Measurements from ENCODE around the gene FUT8.

FUT8 gene

GRCh38 chr14:65755331-65755730 lies 342.8 kb downstream of the FUT8 start:
- H3K4me3 ChIP-seq (ENCODE audit: low read depth, low read length), result no peak overlapping the region

GRCh38 chr14:65756880-65757279 lies 344.4 kb downstream of the FUT8 start:
- no peak overlapping the region for H3K4me3 ChIP-seq (ENCODE audit: low read depth, low read length)

DNA sequence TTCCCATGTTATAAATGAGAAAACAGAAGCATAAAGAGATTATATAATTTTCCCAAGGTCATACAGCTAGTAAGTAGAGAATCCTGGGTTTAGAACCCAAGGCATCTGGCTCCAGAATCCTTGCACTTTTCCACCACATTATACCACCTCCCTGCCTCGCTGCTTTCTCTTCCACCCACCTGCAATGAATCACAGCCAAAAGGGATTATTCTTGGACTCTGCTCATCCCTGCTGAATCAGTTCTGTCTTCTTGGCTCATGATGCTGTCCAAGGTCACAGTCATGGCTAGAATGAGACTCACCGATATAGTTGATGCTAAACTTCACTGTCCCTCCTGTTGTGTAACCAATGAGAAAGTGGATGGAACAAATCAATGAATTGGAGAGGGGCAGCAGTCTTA lies 356.6 kb downstream of the FUT8 start:
- no peak overlapping the region for H3K4me3 ChIP-seq (ENCODE audit: low read depth, low read length)

- no peak overlapping the region for H3K4me3 ChIP-seq (ENCODE audit: low read depth, low read length)
Observed at GRCh38 chr14:65770681-65771080, 358.2 kb downstream of the FUT8 start.

DNA sequence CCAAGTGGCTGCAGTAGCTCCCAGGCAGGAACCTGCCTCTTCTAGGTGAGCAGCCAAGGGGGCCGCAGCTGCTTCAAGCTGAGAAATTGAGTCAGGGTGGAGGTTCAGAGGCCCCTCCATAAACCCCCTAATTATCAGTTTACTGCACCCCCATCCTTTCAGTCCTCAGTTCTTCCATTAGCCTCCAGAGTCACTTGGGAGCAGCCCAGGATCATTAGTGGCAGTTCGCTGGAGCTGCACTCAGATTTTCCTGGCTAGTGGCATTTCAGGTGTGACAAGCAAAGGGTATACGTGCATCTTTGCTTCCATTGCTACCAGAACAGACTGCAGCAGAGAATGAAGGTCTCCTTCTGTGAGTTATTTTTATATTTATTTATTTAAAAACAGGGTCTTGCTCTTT lies 358.7 kb downstream of the FUT8 start:
- H3K4me3 ChIP-seq (ENCODE audit: low read depth, low read length), result no peak overlapping the region

DNA sequence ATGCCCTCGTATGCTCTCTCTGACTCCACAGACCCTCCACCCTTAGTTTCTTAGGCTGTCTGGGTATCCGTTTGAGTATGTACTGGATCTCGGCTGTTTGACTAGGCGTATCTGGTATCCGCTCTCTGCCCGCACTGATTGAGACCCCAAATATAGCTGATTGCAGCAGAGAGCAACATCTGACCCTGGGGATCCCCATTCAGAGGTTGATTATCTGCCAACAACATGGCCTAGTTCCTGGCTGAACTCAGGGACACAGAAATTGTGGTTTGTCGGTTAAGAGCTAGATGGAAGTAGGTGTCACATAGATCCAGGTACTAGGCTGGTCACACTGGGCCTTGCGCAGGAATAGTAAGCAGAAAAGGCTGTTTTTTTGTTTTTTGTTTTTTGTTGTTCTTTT lies 359.9 kb downstream of the FUT8 start:
- no peak overlapping the region for H3K4me3 ChIP-seq (ENCODE audit: low read depth, low read length)

DNA sequence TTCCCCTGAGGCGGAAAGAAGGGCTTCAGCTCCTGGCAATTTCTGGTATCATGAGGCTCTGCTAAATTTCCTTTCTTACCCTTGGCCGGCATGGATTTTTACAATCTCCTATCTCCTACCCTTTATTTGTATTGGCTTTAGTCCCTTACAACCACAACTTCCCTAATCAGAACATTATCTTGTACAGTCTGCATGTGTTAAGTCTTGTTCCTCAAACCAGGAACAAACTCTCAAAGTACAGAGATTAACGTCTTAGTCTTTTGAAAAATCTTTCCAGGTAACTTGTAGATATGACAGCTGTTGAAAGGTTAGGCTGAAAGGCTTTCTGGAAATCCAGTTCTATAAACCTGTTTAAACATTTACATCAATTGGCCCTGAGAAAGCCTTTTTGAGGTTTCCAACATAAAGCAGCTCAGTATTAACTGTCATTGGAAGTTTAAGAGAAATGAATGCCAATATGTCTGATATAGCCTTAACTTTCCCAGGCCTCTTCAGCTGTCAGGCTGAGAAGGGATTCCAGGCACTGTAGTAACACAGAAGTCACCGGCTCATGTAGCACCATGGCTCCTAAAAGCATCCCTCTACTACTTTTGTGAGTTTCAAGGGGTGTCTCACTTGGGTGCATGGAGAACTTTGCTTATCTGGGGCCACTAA lies 360.5 kb downstream of the FUT8 start:
- no peak overlapping the region for H3K4me3 ChIP-seq (ENCODE audit: low read depth, low read length)

DNA sequence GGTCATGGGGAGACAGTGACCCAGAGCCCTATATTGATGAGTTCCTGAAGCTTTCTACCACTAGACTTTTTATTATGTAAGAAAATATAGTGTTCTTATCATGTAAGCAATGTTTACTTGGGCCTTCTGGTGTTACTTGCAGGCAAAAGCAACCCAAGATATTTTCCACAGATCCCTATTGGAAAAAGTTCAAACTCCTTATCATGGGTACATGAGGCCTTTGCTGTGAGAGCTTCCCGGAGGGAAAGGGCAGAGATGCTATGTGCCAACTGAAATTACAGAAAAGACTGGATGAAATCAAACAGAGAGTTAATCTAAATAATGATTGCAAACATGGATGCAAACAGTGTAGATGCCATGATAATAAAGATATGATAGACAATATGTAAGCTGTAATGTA lies 361.5 kb downstream of the FUT8 start:
- H3K4me3 ChIP-seq (ENCODE audit: low read depth, low read length), result no peak overlapping the region

DNA sequence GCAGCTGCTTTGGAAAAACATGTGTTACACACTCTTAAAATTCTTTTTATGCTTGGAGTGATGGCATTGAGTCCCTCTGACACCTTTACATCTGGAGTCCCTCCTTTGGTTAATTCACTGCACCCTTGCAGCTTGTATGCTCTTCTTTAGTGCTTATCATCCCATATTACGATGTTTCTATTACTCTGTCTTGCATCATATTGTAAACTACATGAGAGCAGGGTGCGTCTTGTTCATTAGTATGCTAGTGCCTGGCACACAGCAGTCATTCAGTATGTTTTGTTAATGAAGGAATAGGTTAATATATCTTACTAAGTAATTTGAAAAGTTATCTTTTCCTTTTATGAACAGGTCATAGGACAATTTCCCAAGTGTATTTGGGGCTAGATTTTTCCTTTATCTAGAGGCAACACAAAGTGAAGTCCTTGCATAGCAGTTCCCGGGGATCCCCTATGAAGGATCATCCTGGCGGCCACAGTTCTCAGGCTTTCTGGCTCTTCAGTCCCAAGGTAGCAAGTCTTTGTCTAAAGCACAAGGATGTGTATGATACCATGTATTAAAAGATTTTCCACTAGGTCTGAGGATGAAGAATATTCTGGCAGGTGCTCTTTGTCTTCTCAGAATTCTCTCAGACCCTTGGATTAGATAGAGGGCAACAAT lies 363.8 kb downstream of the FUT8 start:
- no peak overlapping the region for H3K4me3 ChIP-seq (ENCODE audit: low read depth, low read length)

- no peak overlapping the region for H3K4me3 ChIP-seq (ENCODE audit: low read depth, low read length)
Observed at GRCh38 chr14:65780566-65780965, 368.0 kb downstream of the FUT8 start.

GRCh38 chr14:65783101-65783500 lies 370.6 kb downstream of the FUT8 start:
- H3K4me3 ChIP-seq (ENCODE audit: low read depth, low read length), result no peak overlapping the region

DNA sequence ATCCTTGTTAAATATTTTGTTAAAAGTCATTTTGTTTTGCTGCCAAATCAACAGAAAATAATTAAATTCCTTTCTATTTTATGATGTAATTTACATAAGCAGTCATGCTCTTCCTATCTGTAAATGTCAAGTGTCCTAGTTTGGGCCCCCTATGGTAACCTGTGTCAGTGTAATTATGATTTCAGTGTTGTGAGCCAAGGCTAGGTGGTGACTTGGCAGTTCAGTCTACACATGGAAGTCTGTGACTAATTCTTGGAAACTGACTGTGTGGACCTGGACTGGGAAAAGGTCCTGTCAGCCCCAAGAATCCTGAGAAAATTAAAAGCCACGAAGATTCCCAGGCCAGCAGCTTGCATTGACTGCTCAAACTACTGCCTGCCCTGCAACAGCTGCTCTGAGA lies 371.0 kb downstream of the FUT8 start:
- H3K4me3 ChIP-seq (ENCODE audit: low read depth, low read length), result no peak overlapping the region

GRCh38 chr14:65784574-65784973 lies 372.0 kb downstream of the FUT8 start:
- H3K4me3 ChIP-seq (ENCODE audit: low read depth, low read length), result no peak overlapping the region

- no peak overlapping the region for H3K4me3 ChIP-seq (ENCODE audit: low read depth, low read length)
Observed at GRCh38 chr14:65787461-65787860, 374.9 kb downstream of the FUT8 start.

GRCh38 chr14:65788876-65789275 lies 376.3 kb downstream of the FUT8 start:
- H3K4me3 ChIP-seq (ENCODE audit: low read depth, low read length), result no peak overlapping the region

GRCh38 chr14:65789363-65789762 lies 376.8 kb downstream of the FUT8 start:
- H3K4me3 ChIP-seq (ENCODE audit: low read depth, low read length), result no peak overlapping the region

- no peak overlapping the region for H3K4me3 ChIP-seq (ENCODE audit: low read depth, low read length)
Observed at GRCh38 chr14:65790172-65790815, 377.8 kb downstream of the FUT8 start.

GRCh38 chr14:65791191-65791981 lies 378.9 kb downstream of the FUT8 start:
- H3K4me3 ChIP-seq (ENCODE audit: low read depth, low read length), result no peak overlapping the region

DNA sequence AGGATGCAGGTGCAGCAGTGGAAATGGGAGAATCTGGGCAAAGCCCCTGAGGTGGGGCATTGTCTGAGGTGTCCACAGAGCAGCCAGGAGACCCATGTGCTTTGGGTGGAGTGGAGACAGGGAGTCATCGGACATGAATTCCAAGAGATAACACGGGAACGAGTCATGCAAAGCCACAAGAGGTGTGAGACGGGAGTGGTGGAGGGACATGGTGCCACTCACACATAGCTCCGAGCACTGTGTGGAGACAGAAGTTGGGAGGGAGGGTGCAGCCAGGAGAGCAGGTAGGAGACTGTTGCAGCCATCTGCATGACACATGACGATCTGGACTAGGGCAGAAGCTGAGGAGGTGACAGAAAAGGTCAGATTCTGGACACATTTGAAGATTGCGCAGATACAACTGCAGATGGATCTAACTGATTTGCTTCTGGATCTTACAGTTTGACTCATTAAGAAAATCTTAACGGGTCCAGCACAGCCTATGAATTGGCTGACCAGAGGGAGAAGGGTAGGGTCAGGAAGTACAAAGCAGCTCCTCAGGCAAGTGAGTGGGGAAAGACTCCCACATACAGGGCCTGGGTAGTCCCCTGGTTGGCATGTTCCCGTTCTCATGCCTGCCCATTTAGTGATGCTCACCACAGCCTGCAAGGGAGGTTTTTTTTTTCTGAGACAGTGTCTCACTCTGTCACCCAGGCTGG lies 379.8 kb downstream of the FUT8 start:
- H3K4me3 ChIP-seq (ENCODE audit: low read depth, low read length), result no peak overlapping the region
